Upper lobe of left lung (tissue), 4 donors: ENCODE measurements around the gene CREB3L4.

Experiments
- CTCF ChIP-seq, 6 experiments: fragments of 450-650 bp in 4 of 6; fragments of 200-600 bp in 2 of 6; sonication (generic) in 2 of 6; IDR thresholded peaks; one replicate each; pipeline ENCODE4 v1.5.1; 2016 to 2019; ENCODE audit warnings: antibody characterized with exemption in 6 of 6
- EP300 ChIP-seq, 4 donors: sonication (generic); formaldehyde crosslinking; IDR thresholded peaks; one replicate each; pipeline ENCODE4 v1.5.1; 2017; ENCODE audit warnings: antibody characterized with exemption in 4 of 4, control low read depth in 2 of 4
- POLR2A ChIP-seq, 4 donors: fragments of 450-650 bp; IDR thresholded peaks; one replicate each; pipeline ENCODE4 v1.5.1; 2016 to 2017; ENCODE audit warnings: antibody characterized with exemption in 4 of 4, mild to moderate bottlenecking in 2 of 4
- POLR2AphosphoS5 ChIP-seq, 2 donors: sonication (generic); formaldehyde crosslinking; IDR thresholded peaks; one replicate each; pipeline ENCODE4 v1.5.1; 2017; ENCODE audit warnings: antibody characterized with exemption in 2 of 2

GRCh38 chr1:153995202-153995601 is 27.5 kb downstream of the CREB3L4 start:
- TF ChIP-seq EP300 (IDR thresholded peaks at IDR 0.05) (no peak), CTCF (IDR thresholded peaks at IDR 0.05) (no peak), POLR2A (IDR thresholded peaks at IDR 0.05) (no peak), POLR2AphosphoS5 (IDR thresholded peaks at IDR 0.05) (no peak)
